ENCODE measurements around the gene YEATS2.

YEATS2 gene

GRCh38 chr3:183815951-183816475 is 118.4 kb downstream of the YEATS2 start:
- Histone ChIP-seq H3K9me3 (ENCODE audit: low read length) (no peaks in the 10 kb centered on the region), H3K27me3 (ENCODE audit: control insufficient read depth in 1 of 2, insufficient read depth in 2 of 2, low read length in 2 of 2) (no peaks in the 10 kb centered on the region), H3K4me1 (ENCODE audit: insufficient read depth, low read length) (no peaks in the 10 kb centered on the region), H3K36me3 (ENCODE audit: insufficient read depth, low read length) (peaks cover 25% of the 10 kb centered on the region), H3K4me3 (ENCODE audit: low read depth in 1 of 2, low read length in 2 of 2) (no peak overlapping the region), H3K27ac (ENCODE audit: low read depth, low read length) (no peak overlapping the region), H3K9ac (ENCODE audit: low read length) (no peak overlapping the region)

DNA sequence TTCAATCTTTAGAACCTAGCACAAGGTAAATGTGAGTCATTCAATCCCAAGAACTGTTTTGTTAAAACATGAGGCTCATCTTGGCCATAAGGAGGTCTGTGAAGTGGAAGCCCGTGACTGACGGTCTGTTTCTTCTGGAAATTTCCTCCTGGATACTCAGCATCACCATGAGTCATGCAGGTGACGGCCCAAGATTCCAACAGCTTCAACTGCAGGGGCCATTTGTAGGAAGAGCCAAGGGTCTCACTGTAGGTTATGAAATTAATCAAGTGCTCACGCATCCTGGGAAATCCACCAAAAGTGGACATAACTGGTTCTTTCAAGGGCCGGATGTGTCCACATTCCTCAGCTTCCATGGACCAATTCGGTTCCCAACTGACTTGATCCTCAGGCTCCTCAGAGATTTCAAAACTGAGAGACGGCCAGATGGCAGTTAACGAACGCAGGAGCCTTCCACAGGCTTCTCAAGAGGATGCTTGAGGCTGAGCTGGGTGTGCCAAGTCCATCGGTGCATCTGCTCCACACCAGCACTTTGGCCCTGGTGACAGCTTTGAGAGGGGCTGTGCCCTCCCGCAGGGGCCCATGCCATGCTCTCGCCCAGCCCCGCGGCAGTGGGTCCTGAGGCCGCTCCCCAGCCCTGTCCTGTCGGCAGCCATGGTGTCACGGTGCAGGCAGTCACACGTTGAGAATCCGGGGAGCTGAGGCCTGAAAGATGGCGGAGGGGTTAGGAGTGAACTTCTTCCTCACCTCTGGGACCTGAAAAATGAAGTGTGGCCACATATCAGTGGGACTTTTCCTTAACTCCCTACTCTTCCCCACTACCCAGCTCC is 119.3 kb downstream of the YEATS2 start:
- Histone ChIP-seq H3K4me3 (ENCODE audit: low read depth in 1 of 2, low read length in 2 of 2) (no peak overlapping the region), H3K9me3 (ENCODE audit: low read length) (no peaks in the 10 kb centered on the region), H3K36me3 (ENCODE audit: insufficient read depth, low read length) (peaks cover 16% of the 10 kb centered on the region), H3K27ac (ENCODE audit: low read depth, low read length) (no peak overlapping the region), H3K9ac (ENCODE audit: low read length) (no peak overlapping the region), H3K27me3 (ENCODE audit: control insufficient read depth in 1 of 2, insufficient read depth in 2 of 2, low read length in 2 of 2) (no peaks in the 10 kb centered on the region), H3K4me1 (ENCODE audit: insufficient read depth, low read length) (no peaks in the 10 kb centered on the region)

DNA sequence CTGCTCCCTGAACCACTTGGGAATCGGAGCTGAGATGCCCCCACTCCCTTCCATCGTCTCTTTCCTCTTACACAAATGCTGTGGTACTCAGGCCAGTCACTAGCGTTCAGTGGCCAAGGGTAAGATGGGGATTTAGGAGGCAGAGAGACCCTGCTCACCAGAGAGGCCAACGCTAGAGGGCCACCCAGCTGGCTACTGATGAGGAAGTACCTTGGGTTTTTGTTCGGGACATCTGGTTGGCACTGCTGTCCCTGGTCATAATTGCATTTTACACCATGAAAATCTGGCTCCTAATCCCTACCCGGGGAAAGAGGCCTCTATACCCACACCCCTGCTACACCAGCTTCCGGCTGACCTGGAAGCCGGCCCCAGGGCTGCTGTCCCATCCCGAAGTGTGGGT is 120.0 kb downstream of the YEATS2 start:
- Histone ChIP-seq H3K27ac (ENCODE audit: low read depth, low read length) (no peak overlapping the region), H3K9me3 (ENCODE audit: low read length) (no peaks in the 10 kb centered on the region), H3K36me3 (ENCODE audit: insufficient read depth, low read length) (peaks cover 13% of the 10 kb centered on the region), H3K9ac (ENCODE audit: low read length) (no peak overlapping the region), H3K4me3 (ENCODE audit: low read depth in 1 of 2, low read length in 2 of 2) (no peak overlapping the region), H3K27me3 (ENCODE audit: control insufficient read depth in 1 of 2, insufficient read depth in 2 of 2, low read length in 2 of 2) (no peaks in the 10 kb centered on the region), H3K4me1 (ENCODE audit: insufficient read depth, low read length) (no peaks in the 10 kb centered on the region)

DNA sequence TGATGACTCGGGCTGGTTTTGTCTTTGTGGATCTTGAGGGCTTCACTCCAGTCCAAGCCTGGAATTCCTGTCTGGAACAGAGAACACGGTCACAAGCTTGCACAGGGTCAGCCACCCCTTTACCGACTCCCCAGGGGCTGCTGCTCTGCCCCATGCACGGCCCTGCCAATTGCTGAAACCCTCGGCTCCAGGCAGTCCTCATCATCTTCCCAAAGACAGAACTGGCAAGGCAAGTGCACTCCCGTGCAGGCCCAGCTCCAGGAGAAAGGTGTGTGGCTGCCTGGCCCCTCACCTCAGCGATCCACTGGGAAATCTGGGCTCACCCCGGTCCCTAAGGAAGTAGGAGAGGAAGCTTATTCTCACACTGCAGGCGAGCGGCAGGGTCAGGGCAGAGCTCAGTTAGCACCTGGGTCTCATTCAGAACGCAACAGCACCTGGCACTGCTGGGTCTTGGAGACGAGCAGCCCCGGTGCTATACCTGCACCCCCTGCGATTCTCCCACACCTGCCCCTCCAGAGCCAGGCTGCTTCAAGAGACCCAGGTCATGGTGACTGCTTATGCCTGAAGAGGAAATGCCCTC is 120.5 kb downstream of the YEATS2 start:
- Histone ChIP-seq H3K36me3 (ENCODE audit: insufficient read depth, low read length) (peaks cover 13% of the 10 kb centered on the region), H3K9ac (ENCODE audit: low read length) (no peak overlapping the region), H3K4me1 (ENCODE audit: insufficient read depth, low read length) (no peaks in the 10 kb centered on the region), H3K27ac (ENCODE audit: low read depth, low read length) (no peak overlapping the region), H3K27me3 (ENCODE audit: control insufficient read depth in 1 of 2, insufficient read depth in 2 of 2, low read length in 2 of 2) (no peaks in the 10 kb centered on the region), H3K9me3 (ENCODE audit: low read length) (no peaks in the 10 kb centered on the region), H3K4me3 (ENCODE audit: low read depth in 1 of 2, low read length in 2 of 2) (no peak overlapping the region)

- no peak overlapping the region for H3K9ac ChIP-seq (ENCODE audit: low read length)
- no peaks in the 10 kb centered on the region for H3K27me3 ChIP-seq (ENCODE audit: control insufficient read depth in 1 of 2, insufficient read depth in 2 of 2, low read length in 2 of 2)
- H3K4me3 ChIP-seq (ENCODE audit: low read depth in 1 of 2, low read length in 2 of 2), result no peak overlapping the region
- no peak overlapping the region for H3K27ac ChIP-seq (ENCODE audit: low read depth, low read length)
- no peaks in the 10 kb centered on the region for H3K4me1 ChIP-seq (ENCODE audit: insufficient read depth, low read length)
- H3K36me3 ChIP-seq (ENCODE audit: insufficient read depth, low read length), result peaks cover 13% of the 10 kb centered on the region
- H3K9me3 ChIP-seq (ENCODE audit: low read length), result no peaks in the 10 kb centered on the region
Observed at GRCh38 chr3:183818706-183819624, 121.4 kb downstream of the YEATS2 start.

- H3K27ac ChIP-seq (ENCODE audit: low read depth, low read length), result no peak overlapping the region
- H3K4me3 ChIP-seq (ENCODE audit: low read depth in 1 of 2, low read length in 2 of 2), result no peak overlapping the region
- no peaks in the 10 kb centered on the region for H3K27me3 ChIP-seq (ENCODE audit: control insufficient read depth in 1 of 2, insufficient read depth in 2 of 2, low read length in 2 of 2)
- no peaks in the 10 kb centered on the region for H3K9me3 ChIP-seq (ENCODE audit: low read length)
- peaks cover 6% of the 10 kb centered on the region for H3K4me1 ChIP-seq (ENCODE audit: insufficient read depth, low read length)
- H3K36me3 ChIP-seq (ENCODE audit: insufficient read depth, low read length), result peaks cover 13% of the 10 kb centered on the region
- H3K9ac ChIP-seq (ENCODE audit: low read length), result no peak overlapping the region
Observed at GRCh38 chr3:183819831-183820230, 122.2 kb downstream of the YEATS2 start.

GRCh38 chr3:183822631-183823030 is 125.0 kb downstream of the YEATS2 start:
- Histone ChIP-seq H3K9ac (ENCODE audit: low read length) (no peak overlapping the region), H3K9me3 (ENCODE audit: low read length) (no peaks in the 10 kb centered on the region), H3K36me3 (ENCODE audit: insufficient read depth, low read length) (no peaks in the 10 kb centered on the region), H3K4me1 (ENCODE audit: insufficient read depth, low read length) (peaks cover 6% of the 10 kb centered on the region), H3K27me3 (ENCODE audit: control insufficient read depth in 1 of 2, insufficient read depth in 2 of 2, low read length in 2 of 2) (no peaks in the 10 kb centered on the region), H3K27ac (ENCODE audit: low read depth, low read length) (no peak overlapping the region), H3K4me3 (ENCODE audit: low read depth in 1 of 2, low read length in 2 of 2) (no peak overlapping the region)

DNA sequence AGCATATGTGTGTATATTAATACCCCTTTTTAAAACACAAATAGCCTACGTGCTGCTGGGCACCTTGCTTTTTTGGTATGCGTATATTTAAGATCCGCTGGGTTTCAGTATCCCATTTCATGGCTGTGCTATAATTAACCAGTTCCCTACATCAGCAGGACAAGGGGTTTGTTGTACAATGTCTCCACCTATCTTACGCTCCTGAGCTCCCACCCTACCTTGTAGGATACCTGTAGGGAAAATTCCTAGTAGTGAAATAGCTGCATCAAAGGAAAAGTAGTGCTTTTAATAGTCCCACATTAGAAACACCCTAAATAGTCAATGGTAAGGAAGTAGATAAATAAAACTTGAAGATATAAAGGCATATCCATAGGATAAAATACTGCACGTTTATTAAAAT is 126.4 kb downstream of the YEATS2 start:
- H3K36me3 ChIP-seq (ENCODE audit: insufficient read depth, low read length), result peaks cover 4% of the 10 kb centered on the region
- H3K4me3 ChIP-seq (ENCODE audit: low read depth in 1 of 2, low read length in 2 of 2), result peak overlapping the region in 1 of 2 donors; percentile 50
- H3K4me1 ChIP-seq (ENCODE audit: insufficient read depth, low read length), result peaks cover 6% of the 10 kb centered on the region
- no peaks in the 10 kb centered on the region for H3K9me3 ChIP-seq (ENCODE audit: low read length)
- no peaks in the 10 kb centered on the region for H3K27me3 ChIP-seq (ENCODE audit: control insufficient read depth in 1 of 2, insufficient read depth in 2 of 2, low read length in 2 of 2)
- no peak overlapping the region for H3K27ac ChIP-seq (ENCODE audit: low read depth, low read length)
- H3K9ac ChIP-seq (ENCODE audit: low read length), result no peak overlapping the region

DNA sequence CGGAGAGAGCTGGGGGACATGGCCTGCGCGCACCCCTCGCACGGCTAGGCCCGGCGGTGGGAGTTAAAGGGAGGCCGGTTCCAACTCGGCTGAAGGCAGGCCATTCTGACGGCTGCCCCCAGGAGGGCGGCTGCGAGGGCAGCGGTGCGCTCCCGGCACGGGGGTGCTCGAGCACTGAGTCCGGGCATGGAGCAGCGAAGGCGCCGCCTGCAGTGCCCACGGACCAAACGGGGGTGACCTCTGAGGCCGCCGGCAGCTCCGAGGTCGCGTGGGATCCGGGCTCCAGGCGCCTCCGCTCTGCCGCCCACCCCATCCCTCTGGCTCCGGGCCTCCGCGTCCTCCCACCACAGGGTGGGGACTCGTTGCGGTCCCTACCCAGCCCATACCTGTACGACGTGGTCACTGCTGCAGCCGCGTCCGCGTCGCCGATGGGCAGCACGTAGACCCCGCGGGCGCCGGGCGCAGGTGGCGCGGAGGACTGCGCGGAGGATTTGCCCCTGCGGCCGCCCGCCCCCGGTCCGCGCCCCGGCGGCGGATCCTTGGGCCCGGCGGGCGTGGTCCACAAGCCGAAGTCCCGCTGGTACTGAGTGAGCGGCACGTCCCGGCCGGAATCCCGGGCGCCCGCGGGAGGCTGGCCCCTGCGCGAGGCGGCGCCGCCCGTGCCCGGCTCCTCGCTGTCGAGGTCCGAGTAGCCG is 127.3 kb downstream of the YEATS2 start:
- no peak overlapping the region for H3K27ac ChIP-seq (ENCODE audit: low read depth, low read length)
- H3K4me3 ChIP-seq (ENCODE audit: low read depth in 1 of 2, low read length in 2 of 2), result peak overlapping the region; percentile 50 to 68
- no peaks in the 10 kb centered on the region for H3K27me3 ChIP-seq (ENCODE audit: control insufficient read depth in 1 of 2, insufficient read depth in 2 of 2, low read length in 2 of 2)
- H3K9me3 ChIP-seq (ENCODE audit: low read length), result no peaks in the 10 kb centered on the region
- H3K36me3 ChIP-seq (ENCODE audit: insufficient read depth, low read length), result peaks cover 11% of the 10 kb centered on the region
- no peak overlapping the region for H3K9ac ChIP-seq (ENCODE audit: low read length)
- H3K4me1 ChIP-seq (ENCODE audit: insufficient read depth, low read length), result peaks cover 6% of the 10 kb centered on the region

GRCh38 chr3:183825456-183826161 is 128.0 kb downstream of the YEATS2 start, which contains the start of gene MAP6D1:
TSS of gene MAP6D1 (minus strand) at chr3:183825577. CDS start at chr3:183825547, 30 bp downstream.
- Histone ChIP-seq H3K36me3 (ENCODE audit: insufficient read depth, low read length) (peaks cover 17% of the 10 kb centered on the region), H3K9me3 (ENCODE audit: low read length) (no peaks in the 10 kb centered on the region), H3K4me3 (ENCODE audit: low read depth in 1 of 2, low read length in 2 of 2) (peak within 1 kb of the TSS; percentile 50 to 68), H3K4me1 (ENCODE audit: insufficient read depth, low read length) (peaks cover 6% of the 10 kb centered on the region), H3K27me3 (ENCODE audit: control insufficient read depth in 1 of 2, insufficient read depth in 2 of 2, low read length in 2 of 2) (no peaks in the 10 kb centered on the region), H3K9ac (ENCODE audit: low read length) (no peak within 1 kb of the TSS), H3K27ac (ENCODE audit: low read depth, low read length) (no peak within 1 kb of the TSS)
